Stomach (tissue), 9 donors: ENCODE data around the gene MSI2. TPM values are rescaled to one million over a fixed set of nuclear protein-coding genes. Genes with fewer than 3 reads are reported as not detected.

Source experiments
- DNase-seq, 2 donors: peaks; one replicate each; pipeline versions ENCODE4 v3.0.0 to v3.0.0-alpha.2; 2013 to 2019
- H3K27ac ChIP-seq, 5 donors: fragments of 200-600 bp in 4 of 5; sonication (generic) in 4 of 5; one replicate each; pipeline ENCODE4 v1.5.1; 2013 to 2019; ENCODE audit warnings: mild to moderate bottlenecking in 1 of 5, moderate library complexity in 1 of 5
- H3K27me3 ChIP-seq, 3 donors: fragments of 200-600 bp; sonication (generic); one replicate each; pipeline ENCODE4 v1.5.1; 2017 to 2019; ENCODE audit warnings: mixed run types in 1 of 3
- H3K36me3 ChIP-seq, 4 donors: fragments of 200-600 bp; sonication (generic); 1 replicate in 3 of 4; 2 replicates in 1 of 4; pipeline ENCODE4 v1.5.1; 2016 to 2019
- H3K4me1 ChIP-seq, 4 donors: fragments of 200-600 bp; sonication (generic); one replicate each; pipeline ENCODE4 v1.5.1; 2016 to 2019
- H3K4me3 ChIP-seq, 4 donors: fragments of 200-600 bp; sonication (generic) in 3 of 4; one replicate each; pipeline ENCODE4 v1.5.1; 2016 to 2019; ENCODE audit warnings: mild to moderate bottlenecking in 1 of 4
- H3K9me3 ChIP-seq, 4 donors: fragments of 200-600 bp; sonication (generic); one replicate each; pipeline ENCODE4 v1.5.1; 2016 to 2019
- CTCF ChIP-seq, 7 experiments: fragments of 450-650 bp in 4 of 7; fragments of 200-600 bp in 3 of 7; sonication (generic) in 3 of 7; IDR thresholded peaks; one replicate each; pipeline ENCODE4 v1.5.1; 2016 to 2019; ENCODE audit warnings: antibody characterized with exemption in 7 of 7, control low read depth in 2 of 7, mild to moderate bottlenecking in 1 of 7
- EP300 ChIP-seq: sonication (generic); formaldehyde crosslinking; IDR thresholded peaks from one replicate; pipeline ENCODE4 v1.6.1; 2017; ENCODE audit warnings: antibody characterized with exemption
- POLR2A ChIP-seq, 4 donors: fragments of 450-650 bp; IDR thresholded peaks; one replicate each; pipeline ENCODE4 v1.6.1; 2016; ENCODE audit warnings: antibody characterized with exemption in 4 of 4, control low read depth in 2 of 4, mild to moderate bottlenecking in 1 of 4, moderate library complexity in 1 of 4
- POLR2AphosphoS5 ChIP-seq, 3 donors: sonication (generic); formaldehyde crosslinking; IDR thresholded peaks; one replicate each; pipeline ENCODE4 v1.6.1; 2016; ENCODE audit warnings: antibody characterized with exemption in 3 of 3
- WGBS, 5 donors: extraction: QIAGEN DNeasy Blood & Tissue Kit in 3 of 5; methylation state at CpG; one replicate each; pipeline versions ENCODE4 v1.1.5 to v1.1.7; 2013 to 2018; 5-methylcytosine and 5-hydroxymethylcytosine counted together
- intact Hi-C: fragments of 100-400 bp; cut with DNase I; formaldehyde crosslinking; loops from one replicate; pipeline ENCODE4 v1.15.1; 2023; ENCODE audit warnings: low total_unique reads
- polyA plus RNA-seq, 3 donors: library from polyadenylated mRNA; stranded (reverse); fragments of 200-250 nt; gene quantifications; one replicate each; pipeline ENCODE4 v1.2.3, GENCODE V29; 2013
- total RNA-seq, 5 donors: library from RNA; depleted of rRNA; stranded (reverse); fragments of >200 nt; gene quantifications; one replicate each; pipeline versions ENCODE4 v1.1.0 to v1.2.3, GENCODE V29; 2014 to 2016
- donor health status: healthy with polysubstance abuse.
- donor health status: Bipolar disorder and iron deficiency.
- donor health status: healthy.

The MSI2 gene
- total and polyA plus RNA-seq, 8 donors, result 8.3 to 72.4 (median 22.9) TPM

GRCh38 chr17:57403236-57403635 lies 146.9 kb downstream of the MSI2 start:
- Histone ChIP-seq H3K27me3 (no peaks in the 10 kb centered on the region), H3K9me3 (no peaks in the 10 kb centered on the region), H3K4me3 (no peak overlapping the region), H3K27ac (no peak overlapping the region), H3K4me1 (peaks cover 13 to 31% (median 21%) of the 10 kb centered on the region in 4 donors), H3K36me3 (peaks cover 0 to 20% (median 19%) of the 10 kb centered on the region in 4 donors)
- no peak for DNase-seq
- TF ChIP-seq POLR2A (IDR thresholded peaks at IDR 0.05) (no peak), CTCF (IDR thresholded peaks at IDR 0.05) (no peak), EP300 (no peak), POLR2AphosphoS5 (IDR thresholded peaks at IDR 0.05) (no peak)
- intact Hi-C loops, result no loop called here
- WGBS, 5 donors, result 81 to 94% (median 94%) methylated on average over 2 of the region's 2 CpGs

GRCh38 chr17:57404073-57404472 lies 147.8 kb downstream of the MSI2 start:
- H3K36me3 ChIP-seq, result peaks cover 0 to 20% (median 19%) of the 10 kb centered on the region in 4 donors
- no peaks in the 10 kb centered on the region for H3K9me3 ChIP-seq
- peaks cover 14 to 37% (median 26%) of the 10 kb centered on the region in 4 donors for H3K4me1 ChIP-seq
- no peaks in the 10 kb centered on the region for H3K27me3 ChIP-seq
- no peak for DNase-seq
- intact Hi-C loops, result no loop called here
- no peak overlapping the region for H3K27ac ChIP-seq
- 91 to 98% (median 93%) methylated on average over 4 of the region's 4 CpGs for WGBS, 5 donors
- TF ChIP-seq EP300 (no peak), POLR2A (IDR thresholded peaks at IDR 0.05) (no peak)
- no peak overlapping the region for H3K4me3 ChIP-seq

- peaks cover 14 to 37% (median 26%) of the 10 kb centered on the region in 4 donors for H3K4me1 ChIP-seq
- H3K4me3 ChIP-seq, result no peak overlapping the region
- no peak for DNase-seq
- intact Hi-C loops, result no loop called here
- H3K27me3 ChIP-seq, result no peaks in the 10 kb centered on the region
- H3K27ac ChIP-seq, result no peak overlapping the region
- 91 to 97% (median 93%) methylated on average over 6 of the region's 6 CpGs for WGBS, 5 donors
- TF ChIP-seq EP300, result no peak
- TF ChIP-seq CTCF (IDR thresholded peaks at IDR 0.05), result no peak
- TF ChIP-seq POLR2AphosphoS5 (IDR thresholded peaks at IDR 0.05), result no peak
- TF ChIP-seq POLR2A (IDR thresholded peaks at IDR 0.05), result no peak
- H3K36me3 ChIP-seq, result peaks cover 0 to 20% (median 19%) of the 10 kb centered on the region in 4 donors
- no peaks in the 10 kb centered on the region for H3K9me3 ChIP-seq
These were observed 148.6 kb downstream of the MSI2 start for GRCh38 chr17:57404795-57405490.

GRCh38 chr17:57405491-57406072 lies 149.3 kb downstream of the MSI2 start:
- intact Hi-C loops, result no loop called here
- no peak overlapping the region for H3K4me3 ChIP-seq
- 76 to 86% (median 84%) methylated on average over 5 of the region's 5 CpGs for WGBS, 5 donors
- no peaks in the 10 kb centered on the region for H3K9me3 ChIP-seq
- no peak for DNase-seq
- H3K27me3 ChIP-seq, result no peaks in the 10 kb centered on the region
- H3K27ac ChIP-seq, result peak overlapping the region in 1 of 5 donors; percentile 63
- peaks cover 0 to 20% (median 19%) of the 10 kb centered on the region in 4 donors for H3K36me3 ChIP-seq
- peaks cover 14 to 37% (median 26%) of the 10 kb centered on the region in 4 donors for H3K4me1 ChIP-seq
- TF ChIP-seq CTCF (IDR thresholded peaks at IDR 0.05), result no peak
- no peak for TF ChIP-seq EP300
- no peak for TF ChIP-seq POLR2AphosphoS5 (IDR thresholded peaks at IDR 0.05)
- TF ChIP-seq POLR2A (IDR thresholded peaks at IDR 0.05), result no peak
